HCT116 (cell line): ENCODE measurements around the gene BRPF3. TPM values are rescaled to one million over a fixed set of nuclear protein-coding genes. Genes with fewer than 3 reads are reported as not detected.

Experiments
- ATAC-seq: fragments of 200-7000 bp; cut with Tn5 transposase; 2 replicates; pipeline ENCODE4 v1.9.1; 2020; ENCODE audit warnings: mild to moderate bottlenecking, moderate library complexity
- BruUV-seq: library from RNA; stranded (reverse); fragments of 400-500 nt; replicated peaks from 2 replicates; lab custom pipeline; 2021; lab: Mats Ljungman, UMichigan
- CTCF ChIA-PET: fragments of 300-600 bp; sonication (Branson Sonifier 250); formaldehyde crosslinking; loops from one replicate; lab custom pipeline; 2021; ENCODE audit warnings: antibody characterized with exemption; lab: Charles Lee
- POLR2A ChIA-PET: fragments of 300-600, 350-600 bp; sonication (Branson Sonifier 250); formaldehyde crosslinking; loops from one replicate; lab custom pipeline; 2021; ENCODE audit warnings: antibody characterized with exemption; lab: Charles Lee
- RAD21 ChIA-PET, 2 experiments: fragments of 300-600 bp; sonication (Branson Sonifier 250); formaldehyde crosslinking; loops; one replicate each; lab custom pipeline; 2023; ENCODE audit warnings: low total read pairs in 2 of 2; ENCODE audit not compliant: uncharacterized antibody in 2 of 2, unreplicated experiment in 2 of 2, low non-redundant PET in 1 of 2; lab: Charles Lee
- DNase-seq: peaks from one replicate; pipeline ENCODE4 v3.0.0-alpha.2; 2010; ENCODE audit warnings: low read depth, low spot score
- H2AFZ ChIP-seq: fragments of 200-600 bp; shearing (Covaris generic), sonication (generic); 2 replicates; pipeline ENCODE4 v1.6.1; 2017; ENCODE audit warnings: low read depth, mixed run types, mixed read lengths, antibody characterized with exemption, low read length; ENCODE audit not compliant: poor library complexity, severe bottlenecking
- H3K27ac ChIP-seq: 2 replicates; pipeline ENCODE4 v1.5.1; 2012; ENCODE audit warnings: low read depth, low read length
- H3K27me3 ChIP-seq: fragments of 200-600 bp; sonication (generic); 2 replicates; pipeline ENCODE4 v1.6.1; 2016; ENCODE audit warnings: mixed run types, low read length, mixed read lengths; ENCODE audit not compliant: insufficient read depth
- H3K36me3 ChIP-seq, 2 experiments: fragments of 200-500 bp in 1 of 2; fragments of 200-600 bp in 1 of 2; sonication (Bioruptor generic) in 1 of 2; sonication (generic) in 1 of 2; 2 replicates each; pipeline versions ENCODE4 v1.5.1 to v1.6.1; 2014 to 2016; ENCODE audit warnings: low read length in 2 of 2, inconsistent platforms in 1 of 2, mixed read lengths in 1 of 2, mixed run types in 1 of 2; ENCODE audit not compliant: insufficient read depth in 2 of 2, control insufficient read depth in 1 of 2
- H3K4me1 ChIP-seq, 2 experiments: fragments of 200-600 bp in 1 of 2; sonication (generic) in 1 of 2; 2 replicates each; pipeline versions ENCODE4 v1.5.1 to v1.6.1; 2012 to 2017; ENCODE audit warnings: low read length in 2 of 2, inconsistent platforms in 1 of 2, mild to moderate bottlenecking in 1 of 2, mixed read lengths in 1 of 2, mixed run types in 1 of 2, moderate library complexity in 1 of 2; ENCODE audit not compliant: insufficient read depth in 2 of 2, control insufficient read depth in 1 of 2
- H3K4me2 ChIP-seq: fragments of 200-600 bp; sonication (generic); 2 replicates; pipeline ENCODE4 v1.6.1; 2017; ENCODE audit warnings: mixed run types, low read length, mixed read lengths
- H3K4me3 ChIP-seq, 2 experiments: fragments of 200-600 bp in 1 of 2; sonication (generic) in 1 of 2; replicated peaks in 1 of 2; 2 replicates each; pipeline ENCODE4 v1.5.1; 2011 to 2016; ENCODE audit warnings: low read length in 2 of 2, control low read depth in 1 of 2, low read depth in 1 of 2, mild to moderate bottlenecking in 1 of 2, mixed read lengths in 1 of 2, mixed run types in 1 of 2
- H3K79me2 ChIP-seq: fragments of 200-600 bp; sonication (generic); 2 replicates; pipeline ENCODE4 v1.6.1; 2017; ENCODE audit warnings: mild to moderate bottlenecking, mixed run types, low read length, moderate library complexity, mixed read lengths; ENCODE audit not compliant: insufficient read depth
- H3K9ac ChIP-seq: fragments of 200-600 bp; sonication (generic); 2 replicates; pipeline ENCODE4 v1.6.1; 2016; ENCODE audit warnings: low read length, mixed read lengths
- H3K9me2 ChIP-seq: fragments of 200-600 bp; sonication (generic), shearing (Covaris generic); 2 replicates; pipeline ENCODE4 v1.6.1; 2017; ENCODE audit warnings: mixed run types, mild to moderate bottlenecking, moderate library complexity; ENCODE audit not compliant: insufficient read depth
- H3K9me3 ChIP-seq, 2 experiments: fragments of 200-500 bp in 1 of 2; fragments of 200-600 bp in 1 of 2; sonication (Bioruptor generic) in 1 of 2; sonication (generic) in 1 of 2; 2 replicates each; pipeline ENCODE4 v1.6.1; 2014 to 2017; ENCODE audit warnings: low read length in 2 of 2, mixed read lengths in 2 of 2, inconsistent platforms in 1 of 2, low read depth in 1 of 2, mild to moderate bottlenecking in 1 of 2, mixed run types in 1 of 2, moderate library complexity in 1 of 2; ENCODE audit not compliant: control insufficient read depth in 1 of 2, insufficient read depth in 1 of 2
- H4K20me1 ChIP-seq: fragments of 200-600 bp; sonication (generic), shearing (Covaris generic); 2 replicates; pipeline ENCODE4 v1.6.1; 2017; ENCODE audit warnings: mixed run types, mild to moderate bottlenecking, moderate library complexity; ENCODE audit not compliant: insufficient read depth
- CEBPB ChIP-seq: IDR thresholded peaks from 2 replicates; pipeline ENCODE4 v1.6.1; 2012; ENCODE audit warnings: low read depth
- CTCF ChIP-seq, 3 experiments: fragments of 200-600 bp in 1 of 3; sonication (generic) in 1 of 3; IDR thresholded peaks in 2 of 3; conservative IDR thresholded peaks in 1 of 3; 2 replicates each; pipeline ENCODE4 v1.5.1; 2012 to 2017; ENCODE audit warnings: low read depth in 2 of 3, low read length in 2 of 3, antibody characterized with exemption in 1 of 3, borderline replicate concordance in 1 of 3, control low read depth in 1 of 3, mild to moderate bottlenecking in 1 of 3, mixed read lengths in 1 of 3, mixed run types in 1 of 3, moderate library complexity in 1 of 3; ENCODE audit not compliant: insufficient read depth in 1 of 3
- EGR1 ChIP-seq: IDR thresholded peaks from 2 replicates; pipeline ENCODE4 v1.6.1; 2012; ENCODE audit warnings: low read depth
- ELF1 ChIP-seq: IDR thresholded peaks from 2 replicates; pipeline ENCODE4 v1.6.1; 2012; ENCODE audit warnings: low read depth, borderline replicate concordance
- EZH2 ChIP-seq: fragments of 200-600 bp; sonication (generic); IDR thresholded peaks from 2 replicates; pipeline ENCODE4 v1.6.1; 2017; ENCODE audit warnings: antibody characterized with exemption, mixed run types
- EZH2phosphoT487 ChIP-seq: fragments of 200-600 bp; IDR thresholded peaks from 2 replicates; pipeline ENCODE4 v1.6.1; 2018; ENCODE audit warnings: antibody characterized with exemption, borderline replicate concordance
- FOSL1 ChIP-seq: IDR thresholded peaks from 2 replicates; pipeline ENCODE4 v1.6.1; 2012; ENCODE audit warnings: low read depth
- JUND ChIP-seq: IDR thresholded peaks from 2 replicates; pipeline ENCODE4 v1.6.1; 2012
- MAX ChIP-seq: IDR thresholded peaks from 2 replicates; pipeline ENCODE4 v1.6.1; 2012
- RAD21 ChIP-seq: IDR thresholded peaks from 2 replicates; pipeline ENCODE4 v1.6.1; 2012; ENCODE audit warnings: low read depth, mild to moderate bottlenecking
- SIN3A ChIP-seq: IDR thresholded peaks from 2 replicates; pipeline ENCODE4 v1.6.1; 2012; ENCODE audit warnings: low read depth
- SP1 ChIP-seq: IDR thresholded peaks from 2 replicates; pipeline ENCODE4 v1.6.1; 2012; ENCODE audit warnings: low read depth
- TCF7L2 ChIP-seq: IDR thresholded peaks from 2 replicates; pipeline ENCODE4 v1.7.0; 2011; ENCODE audit warnings: borderline replicate concordance, inconsistent platforms; ENCODE audit not compliant: insufficient read depth, insufficient read length; ENCODE audit errors: extremely low read depth
- YY1 ChIP-seq: IDR thresholded peaks from 2 replicates; pipeline ENCODE4 v1.6.1; 2011; ENCODE audit warnings: low read length, low read depth, moderate library complexity, mild to moderate bottlenecking; ENCODE audit not compliant: insufficient replicate concordance; ENCODE audit errors: extremely low read depth
- ZNF274 ChIP-seq: fragments of 200-500 bp; sonication (Bioruptor generic); IDR thresholded peaks from 2 replicates; pipeline ENCODE4 v1.6.1; 2014; ENCODE audit warnings: mild to moderate bottlenecking, low read depth, low read length, inconsistent platforms
- intact Hi-C: fragments of 100-400 bp; cut with micrococcal nuclease; formaldehyde crosslinking; loops from 2 replicates; pipeline ENCODE4 v1.10.0; 2022
- total RNA-seq: library from RNA; stranded (reverse); gene quantifications from one replicate; pipeline ENCODE4 v1.2.1, GENCODE V29; 2021; ENCODE audit not compliant: unreplicated experiment
- TF ChIP-seq, protein P1 (sequence below): IDR thresholded peaks from 2 replicates; pipeline ENCODE4 v1.6.1; 2012; ENCODE audit warnings: low read depth
- TF ChIP-seq, protein P2 (sequence below): IDR thresholded peaks from 2 replicates; pipeline ENCODE4 v1.6.1; 2012
- TF ChIP-seq, protein P3 (sequence below): IDR thresholded peaks from 2 replicates; pipeline ENCODE4 v1.6.1; 2011; ENCODE audit warnings: mild to moderate bottlenecking, low read length, moderate library complexity; ENCODE audit not compliant: insufficient replicate concordance; ENCODE audit errors: extremely low read depth

The BRPF3 gene
- total RNA-seq, 1 experiment from 2014 or later: 20.3 TPM

GRCh38 chr6:36169023-36170007 is 27.2 kb upstream of the BRPF3 start:
- H3K9me3 ChIP-seq: no peaks in the 10 kb centered on the region
- no peak overlapping the region for H2AFZ ChIP-seq
- ChIA-PET POLR2A (no interaction called here), CTCF (no interaction called here), RAD21 (no interaction called here)
- intact Hi-C loops: no loop called here
- no peaks in the 10 kb centered on the region for H3K79me2 ChIP-seq
- no peaks in the 10 kb centered on the region for H3K27me3 ChIP-seq
- no peak overlapping the region for H3K27ac ChIP-seq
- no TSS peak for BruUV-seq
- no peak for ATAC-seq
- H4K20me1 ChIP-seq: no peaks in the 10 kb centered on the region
- H3K9me2 ChIP-seq: no peaks in the 10 kb centered on the region
- no peak overlapping the region for H3K4me3 ChIP-seq
- no peak overlapping the region for H3K9ac ChIP-seq
- no peak overlapping the region for H3K4me2 ChIP-seq
- no peaks in the 10 kb centered on the region for H3K4me1 ChIP-seq
- no peaks in the 10 kb centered on the region for H3K36me3 ChIP-seq
- no peak for DNase-seq
- TF ChIP-seq, protein P1, sequence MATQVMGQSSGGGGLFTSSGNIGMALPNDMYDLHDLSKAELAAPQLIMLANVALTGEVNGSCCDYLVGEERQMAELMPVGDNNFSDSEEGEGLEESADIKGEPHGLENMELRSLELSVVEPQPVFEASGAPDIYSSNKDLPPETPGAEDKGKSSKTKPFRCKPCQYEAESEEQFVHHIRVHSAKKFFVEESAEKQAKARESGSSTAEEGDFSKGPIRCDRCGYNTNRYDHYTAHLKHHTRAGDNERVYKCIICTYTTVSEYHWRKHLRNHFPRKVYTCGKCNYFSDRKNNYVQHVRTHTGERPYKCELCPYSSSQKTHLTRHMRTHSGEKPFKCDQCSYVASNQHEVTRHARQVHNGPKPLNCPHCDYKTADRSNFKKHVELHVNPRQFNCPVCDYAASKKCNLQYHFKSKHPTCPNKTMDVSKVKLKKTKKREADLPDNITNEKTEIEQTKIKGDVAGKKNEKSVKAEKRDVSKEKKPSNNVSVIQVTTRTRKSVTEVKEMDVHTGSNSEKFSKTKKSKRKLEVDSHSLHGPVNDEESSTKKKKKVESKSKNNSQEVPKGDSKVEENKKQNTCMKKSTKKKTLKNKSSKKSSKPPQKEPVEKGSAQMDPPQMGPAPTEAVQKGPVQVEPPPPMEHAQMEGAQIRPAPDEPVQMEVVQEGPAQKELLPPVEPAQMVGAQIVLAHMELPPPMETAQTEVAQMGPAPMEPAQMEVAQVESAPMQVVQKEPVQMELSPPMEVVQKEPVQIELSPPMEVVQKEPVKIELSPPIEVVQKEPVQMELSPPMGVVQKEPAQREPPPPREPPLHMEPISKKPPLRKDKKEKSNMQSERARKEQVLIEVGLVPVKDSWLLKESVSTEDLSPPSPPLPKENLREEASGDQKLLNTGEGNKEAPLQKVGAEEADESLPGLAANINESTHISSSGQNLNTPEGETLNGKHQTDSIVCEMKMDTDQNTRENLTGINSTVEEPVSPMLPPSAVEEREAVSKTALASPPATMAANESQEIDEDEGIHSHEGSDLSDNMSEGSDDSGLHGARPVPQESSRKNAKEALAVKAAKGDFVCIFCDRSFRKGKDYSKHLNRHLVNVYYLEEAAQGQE: no peak
- no peak for TF ChIP-seq MAX
- no peak for TF ChIP-seq EZH2phosphoT487
- no peak for TF ChIP-seq ZNF274
- TF ChIP-seq, protein P2, sequence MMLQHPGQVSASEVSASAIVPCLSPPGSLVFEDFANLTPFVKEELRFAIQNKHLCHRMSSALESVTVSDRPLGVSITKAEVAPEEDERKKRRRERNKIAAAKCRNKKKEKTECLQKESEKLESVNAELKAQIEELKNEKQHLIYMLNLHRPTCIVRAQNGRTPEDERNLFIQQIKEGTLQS: no peak
- no peak for TF ChIP-seq SIN3A
- no peak for TF ChIP-seq EZH2
- no peak for TF ChIP-seq FOSL1
- TF ChIP-seq, protein P3, sequence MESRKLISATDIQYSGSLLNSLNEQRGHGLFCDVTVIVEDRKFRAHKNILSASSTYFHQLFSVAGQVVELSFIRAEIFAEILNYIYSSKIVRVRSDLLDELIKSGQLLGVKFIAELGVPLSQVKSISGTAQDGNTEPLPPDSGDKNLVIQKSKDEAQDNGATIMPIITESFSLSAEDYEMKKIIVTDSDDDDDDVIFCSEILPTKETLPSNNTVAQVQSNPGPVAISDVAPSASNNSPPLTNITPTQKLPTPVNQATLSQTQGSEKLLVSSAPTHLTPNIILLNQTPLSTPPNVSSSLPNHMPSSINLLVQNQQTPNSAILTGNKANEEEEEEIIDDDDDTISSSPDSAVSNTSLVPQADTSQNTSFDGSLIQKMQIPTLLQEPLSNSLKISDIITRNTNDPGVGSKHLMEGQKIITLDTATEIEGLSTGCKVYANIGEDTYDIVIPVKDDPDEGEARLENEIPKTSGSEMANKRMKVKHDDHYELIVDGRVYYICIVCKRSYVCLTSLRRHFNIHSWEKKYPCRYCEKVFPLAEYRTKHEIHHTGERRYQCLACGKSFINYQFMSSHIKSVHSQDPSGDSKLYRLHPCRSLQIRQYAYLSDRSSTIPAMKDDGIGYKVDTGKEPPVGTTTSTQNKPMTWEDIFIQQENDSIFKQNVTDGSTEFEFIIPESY: no peak
- TF ChIP-seq ELF1: no peak
- TF ChIP-seq EGR1: no peak
- TF ChIP-seq RAD21: no peak
- no peak for TF ChIP-seq JUND
- TF ChIP-seq CTCF (IDR thresholded peaks at IDR 0.05 in 2 of 3, conservative IDR thresholded peaks at IDR 0.05 in 1 of 3; ENCODE audit: borderline replicate concordance in 1 of 3, insufficient read depth in 1 of 3, low read depth in 2 of 3, low read length in 2 of 3): no peak
- TF ChIP-seq CEBPB: no peak
- TF ChIP-seq YY1: no peak
- no peak for TF ChIP-seq SP1
- TF ChIP-seq TCF7L2: no peak
